Testis (tissue), 2 donors: ENCODE data around the gene MS4A10.

ENCODE experiments used
- CTCF ChIP-seq, 3 experiments: fragments of 450-650 bp in 2 of 3; fragments of 200-600 bp in 1 of 3; sonication (generic) in 1 of 3; IDR thresholded peaks; one replicate each; pipeline ENCODE4 v1.5.1; 2016 to 2019; ENCODE audit warnings: antibody characterized with exemption in 3 of 3, mild to moderate bottlenecking in 2 of 3, moderate library complexity in 1 of 3
- POLR2A ChIP-seq: fragments of 450-650 bp; IDR thresholded peaks from one replicate; pipeline ENCODE4 v1.6.1; 2017; ENCODE audit warnings: antibody characterized with exemption, mild to moderate bottlenecking, moderate library complexity

GRCh38 chr11:60813324-60813723, 28.2 kb downstream of the MS4A10 start:
- TF ChIP-seq CTCF (IDR thresholded peaks at IDR 0.05) (no peak), POLR2A (no peak)
